Retinal pigment epithelial cell (primary cell): ENCODE results near the gene SMAD5.

Experiments used
- DNase-seq: peaks from one replicate; pipeline ENCODE4 v3.0.0-alpha.2; 2010; ENCODE audit warnings: low read depth
- H3K4me3 ChIP-seq: 2 replicates; pipeline ENCODE4 v1.5.1; 2011; ENCODE audit warnings: mild to moderate bottlenecking, low read length, control low read depth, moderate library complexity
- CTCF ChIP-seq: conservative IDR thresholded peaks from 2 replicates; pipeline ENCODE4 v1.5.1; 2011; ENCODE audit warnings: low read depth, low read length, control low read depth, inconsistent platforms

The SMAD5 gene

GRCh38 chr5:136228136-136228757 is 95.6 kb downstream of the SMAD5 start:
- no peak for TF ChIP-seq CTCF
- H3K4me3 ChIP-seq = no peak overlapping the region
- DNase-seq = no peak

GRCh38 chr5:136230176-136230575 is 97.5 kb downstream of the SMAD5 start:
- TF ChIP-seq CTCF = no peak
- DNase-seq = no peak
- no peak overlapping the region for H3K4me3 ChIP-seq

- H3K4me3 ChIP-seq = no peak overlapping the region
- no peak for TF ChIP-seq CTCF
- no peak for DNase-seq
Measured at GRCh38 chr5:136232316-136232715, 99.7 kb downstream of the SMAD5 start.
